NCI-H446 (cell line): ENCODE results near the gene CYP2D6.
A peak's percentile ranks its signal among the peaks of the same experiment; 100 is the strongest.
"Not testable (repeated sequence)": the region's sequence is repeated elsewhere in the genome, so short reads cannot be mapped to it uniquely, and the experiment has no call there.

Source experiments
- DNase-seq, 2 experiments: peaks; one replicate each; lab custom pipeline; 2025; lab: John Stamatoyannopoulos, UW

Gene CYP2D6

DNA sequence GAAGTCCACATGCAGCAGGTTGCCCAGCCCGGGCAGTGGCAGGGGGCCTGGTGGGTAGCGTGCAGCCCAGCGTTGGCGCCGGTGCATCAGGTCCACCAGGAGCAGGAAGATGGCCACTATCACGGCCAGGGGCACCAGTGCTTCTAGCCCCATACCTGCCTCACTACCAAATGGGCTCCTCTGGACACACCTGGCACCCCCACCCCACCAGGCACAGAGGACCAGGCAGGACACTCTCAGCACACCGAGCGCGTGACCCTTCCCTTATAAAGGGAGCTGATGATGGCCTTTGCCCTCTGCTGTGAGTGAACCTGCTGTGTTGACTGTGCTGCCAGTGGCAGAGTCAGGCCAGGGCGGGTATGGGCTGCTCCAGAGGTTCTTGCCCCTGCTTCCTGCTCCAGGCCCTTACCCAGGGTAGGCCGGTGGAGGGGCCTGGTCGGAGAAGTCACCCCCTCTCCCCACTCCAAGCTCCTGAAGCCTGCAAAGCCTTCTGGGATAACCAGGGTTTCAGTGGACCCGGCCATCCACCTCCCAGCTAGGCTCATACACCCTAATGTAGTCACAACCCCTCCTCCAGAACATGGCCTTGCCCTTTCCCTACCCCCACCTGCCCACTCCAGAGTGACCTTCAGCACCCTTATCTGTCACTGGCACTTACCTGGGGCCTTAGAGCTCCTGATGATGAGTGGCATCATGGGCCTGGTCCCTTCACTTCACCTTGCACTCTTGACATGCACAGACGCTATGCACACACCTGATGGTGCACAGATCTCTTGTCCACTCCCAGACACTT lies at the start of gene CYP2D6:
CYP2D6 (minus strand) TSS at position 172 of the 793 bp plus-strand sequence; CDS start at position 153, 19 bp downstream.
- DNase-seq, result not testable (repeated sequence)

DNA sequence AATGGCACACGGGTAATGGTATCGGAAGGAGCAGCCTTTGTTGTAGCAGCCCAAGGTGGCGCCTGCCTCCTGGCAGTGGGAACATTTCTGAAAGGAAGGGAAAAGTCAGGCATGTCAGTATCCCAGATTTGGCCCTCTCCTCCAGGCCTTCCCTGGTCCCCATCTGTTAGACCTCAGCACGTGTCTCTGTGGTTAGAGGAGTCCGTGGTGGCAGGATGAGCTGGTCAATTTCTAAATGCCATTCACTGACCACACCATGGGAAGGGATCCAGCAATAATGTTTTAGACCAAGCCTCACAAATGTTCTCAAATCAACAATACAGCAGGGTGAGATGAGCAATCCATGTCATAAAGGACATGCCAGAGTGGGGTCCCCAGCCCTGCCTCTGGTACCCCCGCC lies 49.0 kb upstream of the CYP2D6 start:
- DNase-seq, result no peak

DNA sequence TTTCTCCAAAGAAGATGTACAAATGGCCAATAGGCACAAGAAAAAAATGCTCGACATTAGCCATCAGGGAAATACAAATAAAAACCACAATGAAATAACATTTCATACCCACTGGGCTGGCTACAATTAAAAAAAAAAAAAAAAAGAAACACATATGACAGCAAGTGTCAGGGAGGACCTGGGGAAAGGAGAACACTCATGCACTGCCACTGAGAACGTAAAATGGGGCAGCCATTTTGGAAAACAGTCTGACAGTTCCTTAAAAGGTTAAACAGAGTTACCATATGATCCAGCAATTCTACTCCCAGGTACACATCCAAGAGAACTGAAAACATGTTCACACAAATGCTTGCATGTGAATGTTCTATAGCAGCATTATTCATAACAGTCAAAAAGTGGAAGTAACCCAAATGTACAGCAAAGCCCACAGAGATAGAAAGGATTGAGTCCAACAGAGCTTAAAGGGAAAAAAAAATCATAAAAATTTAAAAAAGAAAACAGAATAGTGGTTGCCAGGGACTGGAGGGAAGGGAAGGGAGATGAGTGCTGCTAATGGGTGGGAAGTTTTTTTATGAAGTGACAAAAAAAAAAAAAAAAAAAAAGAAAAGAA lies 48.4 kb upstream of the CYP2D6 start:
- no peak for DNase-seq

DNA sequence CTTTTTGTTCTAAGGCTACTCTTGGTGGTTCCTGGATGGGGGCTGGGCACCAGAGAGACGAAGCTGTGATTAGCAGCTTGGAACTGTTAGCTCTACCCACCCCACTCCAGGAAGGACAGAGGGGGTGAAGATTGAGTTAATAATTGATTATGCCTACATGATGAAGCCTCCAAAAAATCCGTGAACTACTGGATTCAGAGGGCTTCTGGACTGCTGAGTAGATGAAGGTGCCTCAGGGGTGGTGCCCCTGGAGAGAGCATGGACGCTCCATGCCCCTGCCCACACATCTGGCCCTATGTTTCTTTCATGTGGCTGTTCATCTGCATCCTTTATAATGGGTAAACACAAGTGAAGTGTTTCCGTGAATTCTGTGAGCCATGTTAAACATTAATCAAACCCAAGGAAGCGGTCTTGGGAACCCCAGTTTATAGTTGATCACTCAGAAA lies 47.3 kb upstream of the CYP2D6 start:
- no peak for DNase-seq

DNA sequence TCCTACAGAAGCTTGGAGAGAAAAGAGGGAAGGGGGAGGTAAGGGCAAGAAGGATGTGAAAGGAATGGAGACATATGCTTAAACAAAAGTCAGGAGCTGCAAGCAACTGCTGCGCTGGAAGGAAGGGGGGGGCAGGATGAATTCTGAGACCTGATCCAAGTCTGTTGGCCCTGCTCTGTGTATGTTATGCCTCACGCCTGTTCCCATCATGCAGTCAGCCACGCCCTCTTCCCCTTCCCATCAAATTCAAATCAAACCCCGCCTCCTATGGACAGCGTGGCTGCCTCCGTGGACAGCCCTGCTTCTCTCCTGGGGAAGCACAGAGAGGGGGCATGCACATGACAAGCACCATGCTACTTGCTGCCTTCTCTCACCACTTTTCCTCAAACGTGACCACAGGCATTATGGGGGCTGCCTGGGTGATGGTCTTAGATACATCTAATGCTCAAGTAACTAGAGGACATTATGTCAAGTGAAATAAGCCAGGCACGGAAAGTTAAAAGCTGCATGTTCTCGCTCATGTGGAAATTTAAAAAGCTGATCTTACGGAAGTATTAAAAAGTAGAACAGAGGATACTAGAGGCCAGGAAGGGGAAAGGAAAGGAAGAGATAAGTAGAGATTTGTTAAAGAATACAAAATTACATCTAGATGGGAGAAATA lies 45.8 kb upstream of the CYP2D6 start:
- no peak for DNase-seq

DNA sequence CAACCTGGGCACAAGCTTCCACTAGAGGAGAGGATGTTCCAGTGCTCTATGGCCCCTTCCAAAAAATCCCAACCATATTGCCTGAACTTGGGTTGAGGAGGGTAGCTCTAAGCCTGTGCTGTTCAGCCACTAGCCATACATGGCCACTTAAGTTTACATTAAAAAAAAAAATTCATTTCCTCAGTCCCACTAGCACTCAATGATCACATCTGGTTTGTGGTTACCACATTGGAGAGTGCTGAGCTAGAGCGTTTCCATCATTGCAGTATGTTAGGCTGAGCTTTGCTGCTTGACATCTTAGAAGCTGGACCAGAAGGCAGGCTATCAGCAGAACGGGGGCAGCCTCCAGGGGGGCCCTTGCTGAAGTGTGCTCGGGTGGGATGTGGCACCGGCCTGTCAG lies 43.5 kb upstream of the CYP2D6 start:
- DNase-seq, result no peak

DNA sequence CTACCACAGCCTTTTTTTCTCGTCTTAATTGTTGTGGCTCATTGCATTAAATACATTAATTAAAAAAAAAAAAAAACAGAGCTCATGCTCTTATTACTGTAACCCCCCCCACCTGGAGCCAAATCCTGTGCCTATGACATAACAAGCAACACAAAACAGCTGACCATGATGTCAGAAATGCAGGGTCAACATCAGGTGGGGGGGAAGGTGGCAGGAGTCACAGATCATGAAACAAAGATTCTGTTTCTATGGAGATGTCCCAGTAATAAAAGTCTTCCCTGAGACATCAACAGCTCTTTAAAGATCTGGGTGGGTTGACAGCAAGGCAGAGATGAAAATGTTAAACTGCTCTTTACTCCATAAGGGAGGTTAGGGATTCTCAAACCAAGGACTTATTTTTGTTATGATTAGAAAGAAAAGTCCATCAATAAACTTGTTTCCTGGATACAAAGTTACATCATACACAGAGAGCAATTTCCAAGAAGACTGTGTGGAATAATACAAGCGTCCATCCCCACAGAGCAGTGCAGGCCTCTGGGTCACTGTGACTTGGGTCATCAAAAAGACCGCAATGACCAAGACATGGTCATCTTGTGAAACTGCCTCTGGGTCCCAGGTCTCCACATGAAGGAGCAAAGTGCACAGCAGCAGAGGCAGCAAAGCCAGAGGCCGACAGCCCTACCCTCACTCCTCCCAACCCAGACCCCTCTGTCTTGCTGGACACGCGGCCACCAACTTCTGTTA lies 42.7 kb upstream of the CYP2D6 start:
- no peak for DNase-seq

DNA sequence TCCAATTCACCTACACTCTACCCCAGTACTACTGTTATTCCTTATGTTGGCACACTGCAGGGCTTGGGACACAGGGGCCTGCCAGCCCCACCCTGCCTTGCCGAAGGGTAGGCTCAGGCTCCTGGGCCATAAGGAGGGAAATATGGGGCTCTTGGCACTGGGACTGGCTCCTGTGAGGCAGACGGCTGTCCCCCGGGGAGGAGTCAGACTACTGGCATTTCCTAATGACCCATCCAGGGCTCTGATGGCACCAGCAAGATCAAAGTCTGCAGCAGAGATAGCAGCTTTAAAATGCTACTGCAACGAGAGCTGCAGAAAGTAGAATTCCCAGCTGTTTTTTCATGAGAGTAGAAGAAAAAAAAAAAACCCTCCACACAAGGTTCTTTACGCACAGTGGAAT lies 42.2 kb upstream of the CYP2D6 start:
- DNase-seq, result peak; percentile 25 to 78

DNA sequence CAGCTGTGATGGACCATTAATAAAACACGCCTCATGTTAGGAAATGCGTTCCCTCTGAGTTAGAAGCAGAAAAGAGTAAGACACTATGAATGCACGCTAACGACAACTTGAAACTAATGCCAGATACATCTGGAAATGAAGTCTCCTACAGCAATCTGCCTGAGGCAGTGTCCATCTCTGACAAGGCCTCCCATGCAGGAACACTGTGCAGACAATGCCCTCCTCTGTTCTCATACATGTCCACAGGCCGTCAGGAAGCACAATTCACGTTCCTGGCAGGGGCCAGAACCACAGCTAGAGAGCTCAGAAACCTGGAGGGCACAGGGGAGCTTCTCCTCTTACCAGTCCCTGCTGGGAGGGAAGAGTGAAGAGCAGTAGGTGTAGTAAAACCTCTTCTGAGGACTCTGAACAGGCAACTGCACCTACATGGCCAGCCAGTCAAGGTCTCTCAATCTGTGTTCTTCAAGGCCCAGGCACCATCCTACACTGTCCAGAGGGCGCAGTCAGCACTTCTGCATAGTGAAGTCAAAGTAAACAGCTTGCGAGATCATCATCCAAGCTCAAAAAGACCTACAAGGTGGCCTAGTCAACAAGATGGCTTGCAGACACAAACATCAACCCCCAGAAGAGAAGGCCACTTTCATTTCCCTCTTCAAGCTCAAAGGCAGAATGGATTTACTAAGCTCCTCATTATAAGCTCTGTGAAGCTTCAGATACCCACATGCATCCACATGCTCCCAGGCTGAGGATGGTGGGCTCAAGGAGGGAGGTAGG lies 41.5 kb upstream of the CYP2D6 start:
- no peak for DNase-seq

DNA sequence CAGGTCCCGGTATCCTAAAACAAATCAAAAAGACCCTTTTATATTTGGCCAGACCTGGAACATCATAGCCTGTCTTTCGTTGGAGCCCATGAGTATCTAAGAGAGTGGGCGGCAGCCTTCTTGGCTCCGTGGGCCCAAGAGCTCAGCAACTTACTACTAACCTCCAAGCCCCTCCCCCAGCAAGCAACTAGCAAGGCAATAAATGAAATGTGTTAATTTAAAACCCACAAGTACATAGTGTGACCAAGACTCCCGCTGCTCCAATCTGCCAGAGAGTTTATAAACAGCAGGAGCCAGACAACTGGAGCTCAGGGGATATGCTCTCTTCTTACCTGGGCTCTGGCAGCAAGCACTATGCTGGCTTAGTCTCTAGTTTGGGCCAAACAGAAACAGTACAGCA lies 40.8 kb upstream of the CYP2D6 start:
- DNase-seq, result no peak

DNA sequence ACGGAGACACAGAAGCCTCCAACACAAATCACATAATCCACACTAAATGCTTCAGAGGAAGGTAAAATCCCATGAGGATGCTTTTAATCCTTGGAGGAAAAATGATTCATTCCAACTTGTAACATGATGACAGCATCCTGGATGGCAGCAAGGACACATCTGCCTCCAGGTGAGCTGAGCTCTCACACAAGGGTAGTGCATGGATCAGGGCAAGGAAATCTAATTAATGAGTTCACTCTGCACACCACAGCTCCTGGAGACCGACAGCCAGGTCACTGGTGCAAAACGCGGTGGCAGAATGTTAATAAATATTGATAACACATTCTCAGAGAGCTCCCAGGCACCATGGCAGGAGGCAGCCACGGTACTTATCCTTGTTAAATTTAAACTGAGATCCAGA lies 40.3 kb upstream of the CYP2D6 start:
- no peak for DNase-seq

DNA sequence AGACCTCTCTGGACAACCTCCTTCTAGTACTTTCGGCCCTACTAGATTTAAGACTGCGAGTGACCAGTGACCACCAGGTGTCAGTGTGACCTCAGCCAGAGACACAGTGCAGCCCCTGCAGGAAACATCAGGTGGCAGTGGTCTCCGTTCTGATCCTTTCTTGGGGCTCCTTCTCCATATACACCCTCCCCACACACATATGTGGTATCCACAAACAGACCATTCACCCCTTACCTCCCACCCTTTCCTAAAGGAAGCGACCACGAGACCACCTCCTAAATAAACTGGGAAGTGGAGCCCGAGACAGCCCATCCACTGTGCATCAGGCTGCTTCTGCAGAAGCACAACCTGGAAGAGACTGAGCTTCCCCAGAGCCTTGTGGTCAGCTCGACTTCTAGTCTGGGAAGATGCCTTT lies 38.5 kb upstream of the CYP2D6 start:
- peak; percentile 28 to 65 for DNase-seq

DNA sequence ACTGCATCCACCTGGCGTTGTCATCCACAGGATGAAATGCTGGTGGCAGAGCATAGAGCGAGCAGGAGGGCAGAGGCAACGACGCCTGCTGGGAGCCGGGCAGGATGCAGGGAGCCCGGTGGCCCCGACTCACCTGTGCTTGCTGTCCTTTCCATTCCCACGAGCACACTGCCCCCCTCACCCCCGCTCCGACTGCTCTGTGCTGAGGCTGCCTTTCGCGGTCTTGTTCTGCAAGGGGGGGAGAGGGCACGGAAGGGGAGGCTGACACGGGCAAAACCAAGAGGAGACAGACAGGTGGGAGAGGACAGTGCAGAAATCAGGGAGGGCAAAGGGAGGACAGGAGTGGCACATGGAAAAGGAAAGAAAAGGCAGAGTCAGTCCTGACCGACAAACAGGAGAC lies 37.9 kb upstream of the CYP2D6 start:
- no peak for DNase-seq

DNA sequence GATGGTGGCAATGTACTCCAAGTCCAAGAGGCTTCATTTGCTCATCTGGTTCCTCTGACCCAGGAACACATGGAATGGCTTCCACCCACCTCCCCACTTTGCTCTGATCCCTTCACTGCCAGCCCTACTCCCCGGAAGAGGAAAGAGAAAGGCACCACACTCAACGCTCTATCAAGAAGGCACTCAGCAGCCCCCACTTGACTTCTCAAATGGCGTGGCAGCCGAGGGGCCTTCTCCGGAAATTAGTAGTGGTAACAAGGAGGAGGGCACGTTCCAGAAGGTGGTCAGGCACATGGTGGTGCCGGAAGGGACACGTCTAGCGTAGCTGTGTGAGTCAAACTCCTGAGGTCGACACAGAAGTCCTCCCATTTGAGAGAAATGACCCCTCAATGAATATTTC lies 36.5 kb upstream of the CYP2D6 start:
- no peak for DNase-seq

DNA sequence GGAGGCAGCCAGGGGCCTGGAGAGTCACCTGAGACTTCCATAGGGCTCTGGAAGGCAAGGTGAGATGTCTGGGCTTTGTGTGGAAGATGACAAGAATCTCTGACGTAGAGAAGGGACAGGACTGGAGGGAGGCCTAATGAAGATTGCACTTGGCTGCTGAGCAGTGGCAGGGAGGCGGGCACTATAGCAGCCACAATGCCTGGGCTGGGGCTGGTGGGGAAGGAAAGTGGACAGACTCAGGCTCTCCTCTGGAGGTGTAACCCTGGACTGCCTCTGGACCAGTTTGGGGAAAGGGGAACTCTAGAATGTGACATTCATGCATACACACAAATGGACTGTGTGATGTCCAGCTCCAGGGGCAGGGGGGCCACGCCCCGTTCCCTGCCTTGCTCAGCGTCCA lies 34.3 kb upstream of the CYP2D6 start:
- DNase-seq, result no peak

DNA sequence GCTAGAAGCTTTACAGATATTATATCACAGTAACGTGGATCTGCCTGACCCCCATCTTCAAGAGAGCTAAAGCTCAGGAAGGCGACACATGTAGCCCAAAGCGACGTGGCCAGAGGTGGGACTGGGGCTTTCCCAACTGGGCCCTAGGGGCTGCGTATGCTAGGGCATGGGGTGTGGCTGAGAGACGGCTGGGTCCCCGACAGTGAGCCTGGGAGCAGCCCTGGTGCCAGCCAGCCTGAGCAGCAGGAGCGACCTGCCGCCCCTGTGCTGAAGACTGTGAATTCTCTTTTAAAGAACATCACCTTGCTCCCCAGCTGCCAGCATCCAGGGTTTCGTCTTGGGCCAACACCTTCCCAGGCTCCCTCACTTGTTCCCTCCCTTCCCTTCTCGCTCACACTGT lies 32.9 kb upstream of the CYP2D6 start:
- no peak for DNase-seq

DNA sequence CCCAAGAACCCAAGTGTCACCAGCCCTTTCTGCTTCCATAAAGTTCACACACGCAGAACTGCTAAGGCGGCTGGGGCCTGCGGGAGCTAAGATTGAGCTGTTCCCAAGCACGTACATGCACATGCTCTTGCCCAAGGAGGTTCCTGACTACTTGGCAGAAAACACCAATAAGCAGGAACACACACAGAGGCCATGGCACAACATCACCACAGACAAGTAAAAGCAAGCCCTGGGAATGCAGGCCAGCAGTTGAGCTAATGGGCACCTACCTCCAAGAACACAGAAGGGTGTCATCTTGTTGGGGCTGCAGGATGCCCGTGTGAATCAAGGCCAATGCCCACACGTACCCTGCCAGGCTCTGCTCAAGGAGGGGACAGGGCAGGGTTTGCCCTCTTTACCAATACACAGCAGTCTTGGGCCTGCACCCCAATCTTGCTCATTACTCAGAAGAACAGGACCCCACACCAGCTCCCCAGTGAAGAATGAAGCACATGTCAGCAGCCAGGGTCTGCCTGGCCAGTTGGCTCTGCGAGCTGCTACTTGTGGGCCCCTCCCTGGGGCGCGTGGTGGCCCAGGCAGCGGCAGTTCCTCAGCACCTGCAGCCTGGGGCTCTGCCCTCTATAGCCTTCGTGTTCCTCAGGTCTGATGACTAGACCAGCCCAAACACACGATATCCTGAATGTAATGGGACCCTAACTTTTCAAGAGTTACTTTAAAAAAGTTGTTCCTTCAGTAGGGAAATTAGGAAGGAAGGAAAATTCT lies 32.3 kb upstream of the CYP2D6 start:
- no peak for DNase-seq

DNA sequence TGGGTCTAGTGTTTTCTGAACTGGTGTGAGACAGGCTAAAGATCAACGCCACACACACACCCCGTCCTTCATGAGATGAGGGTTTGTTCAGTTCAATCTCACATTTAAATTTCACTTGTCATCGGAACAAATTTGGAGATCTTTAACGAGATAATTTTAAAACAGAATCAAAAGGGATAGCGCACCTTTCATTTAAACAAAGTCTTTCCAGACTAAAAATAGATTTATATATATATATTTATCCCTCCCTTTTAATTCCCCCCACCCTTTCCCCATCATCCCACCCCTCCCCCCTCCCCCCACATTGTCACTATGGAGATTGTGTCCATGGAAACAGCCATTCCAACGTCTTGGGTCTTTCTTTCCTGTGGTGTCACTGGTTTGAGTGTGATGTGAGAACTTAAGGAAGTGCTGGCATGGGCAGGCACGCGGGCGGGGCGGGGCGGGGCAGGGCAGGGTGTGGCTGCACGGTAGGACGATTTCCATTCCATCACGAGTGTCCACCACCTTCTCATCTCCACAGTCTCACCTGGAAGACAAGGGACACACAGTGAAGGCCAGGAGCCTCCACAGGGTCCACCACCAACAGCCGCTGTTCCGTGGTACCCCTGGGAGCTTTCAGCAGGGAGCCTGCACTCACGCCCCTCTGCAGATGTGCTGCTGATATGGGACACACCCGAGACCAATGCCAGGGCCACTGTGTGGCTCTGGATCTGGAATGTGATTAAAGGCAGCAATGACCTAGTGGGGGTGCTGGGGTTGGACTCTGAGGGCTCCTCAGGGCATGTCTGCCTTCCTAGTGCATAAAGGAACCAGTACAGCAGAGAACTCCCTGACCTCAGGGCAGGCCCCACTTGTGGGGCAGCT lies 30.5 kb upstream of the CYP2D6 start:
- no peak for DNase-seq

DNA sequence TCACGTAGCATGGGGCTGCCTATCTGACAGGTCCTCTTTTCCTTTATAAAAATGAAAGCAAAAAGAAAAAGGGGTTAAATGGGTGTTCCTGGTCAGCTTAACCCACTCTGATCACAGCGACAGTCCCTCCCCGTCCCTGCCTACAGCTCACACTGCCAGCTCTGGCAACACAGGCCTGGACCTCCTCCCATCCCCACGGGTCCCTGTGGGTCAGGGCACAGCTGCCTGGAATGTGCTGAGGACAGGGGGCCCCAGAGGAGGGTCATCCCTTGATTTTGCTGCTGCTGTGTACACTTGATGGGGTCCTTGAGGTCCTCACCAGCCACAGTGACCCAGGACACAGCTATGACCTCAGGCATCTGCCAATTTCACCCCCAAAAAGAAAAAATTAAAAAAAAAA lies 29.6 kb upstream of the CYP2D6 start:
- DNase-seq, result no peak
